Measurements from ENCODE around the gene RASAL2. TPM values are rescaled to one million over a fixed set of nuclear protein-coding genes. Genes with fewer than 3 reads are reported as not detected.
A peak's percentile ranks its signal among the peaks of the same experiment; 100 is the strongest.

RASAL2 gene
- total and polyA plus RNA-seq, 10 donors: 0.42 to 24.4 (median 14.6) TPM

GRCh38 chr1:178527117-178527516 is 433.2 kb downstream of the RASAL2 start:
- intact Hi-C loops (cut with DNase I; ENCODE audit: low total_unique reads): loop anchor here (5.0 kb wide), 1 partner anchor 475 kb away; no protein-coding TSS in a partner anchor
- no peak for TF ChIP-seq POLR2AphosphoS5 (IDR thresholded peaks at IDR 0.05)
- TF ChIP-seq POLR2A (IDR thresholded peaks at IDR 0.05): no peak
- TF ChIP-seq CTCF (IDR thresholded peaks at IDR 0.05 in 8 of 11, conservative IDR thresholded peaks at IDR 0.05 in 3 of 11): no peak
- Histone ChIP-seq H3K27ac (no peak overlapping the region), H3K27me3 (replicated peaks in 1 of 7) (peaks cover 0 to 5% (median 0%) of the 10 kb centered on the region in 7 donors), H3K4me3 (no peak overlapping the region), H3K4me1 (peaks cover 0 to 5% (median 3%) of the 10 kb centered on the region in 6 donors), H3K36me3 (no peaks in the 10 kb centered on the region), H3K9me3 (no peaks in the 10 kb centered on the region)
- DNase-seq: peak; percentile 19
- 76 to 94% (median 86%) methylated on average over 4 of the region's 4 CpGs for WGBS, 5 donors

- Histone ChIP-seq H3K9me3 (no peaks in the 10 kb centered on the region), H3K36me3 (no peaks in the 10 kb centered on the region), H3K27ac (no peak overlapping the region), H3K4me3 (no peak overlapping the region), H3K27me3 (replicated peaks in 1 of 7) (peaks cover 0 to 5% (median 0%) of the 10 kb centered on the region in 7 donors), H3K4me1 (peaks cover 0 to 10% (median 8%) of the 10 kb centered on the region in 6 donors)
- WGBS, 5 donors: 74 to 84% (median 79%) methylated on average over 10 of the region's 10 CpGs
- intact Hi-C loops (cut with DNase I; ENCODE audit: low total_unique reads): loop anchor here (5.0 kb wide), 1 partner anchor 474 kb away; no protein-coding TSS in a partner anchor
- peak; percentile 58 for DNase-seq
- TF ChIP-seq POLR2AphosphoS5 (IDR thresholded peaks at IDR 0.05) (peak in 1 of 3 donors; percentile 29), POLR2A (IDR thresholded peaks at IDR 0.05) (no peak)
Measured at GRCh38 chr1:178528228-178528952, 434.5 kb downstream of the RASAL2 start.

GRCh38 chr1:178528953-178529335 is 435.0 kb downstream of the RASAL2 start:
- H3K27me3 ChIP-seq (replicated peaks in 1 of 7): peaks cover 0 to 5% (median 0%) of the 10 kb centered on the region in 7 donors
- no peaks in the 10 kb centered on the region for H3K36me3 ChIP-seq
- DNase-seq: no peak
- H3K4me3 ChIP-seq: no peak overlapping the region
- H3K27ac ChIP-seq: no peak overlapping the region
- H3K9me3 ChIP-seq: no peaks in the 10 kb centered on the region
- H3K4me1 ChIP-seq: peaks cover 0 to 10% (median 8%) of the 10 kb centered on the region in 6 donors
- TF ChIP-seq POLR2AphosphoS5 (IDR thresholded peaks at IDR 0.05) (no peak), CTCF (IDR thresholded peaks at IDR 0.05 in 8 of 11, conservative IDR thresholded peaks at IDR 0.05 in 3 of 11) (no peak), POLR2A (IDR thresholded peaks at IDR 0.05) (no peak)
- WGBS, 5 donors: 79 to 93% (median 88%) methylated on average over 4 of the region's 4 CpGs
- intact Hi-C loops (cut with DNase I; ENCODE audit: low total_unique reads): loop anchor here (5.0 kb wide), 1 partner anchor 473 kb away; no protein-coding TSS in a partner anchor

GRCh38 chr1:178529364-178530036 is 435.6 kb downstream of the RASAL2 start:
- H3K27ac ChIP-seq: no peak overlapping the region
- no peaks in the 10 kb centered on the region for H3K9me3 ChIP-seq
- H3K4me1 ChIP-seq: peaks cover 0 to 10% (median 8%) of the 10 kb centered on the region in 6 donors
- H3K36me3 ChIP-seq: no peaks in the 10 kb centered on the region
- intact Hi-C loops (cut with DNase I; ENCODE audit: low total_unique reads): loop anchor here (5.0 to 10.0 kb wide), 2 partner anchors 473 to 845 kb away; no protein-coding TSS in a partner anchor
- H3K4me3 ChIP-seq: no peak overlapping the region
- H3K27me3 ChIP-seq (replicated peaks in 1 of 7): peaks cover 0 to 5% (median 0%) of the 10 kb centered on the region in 7 donors
- peak; percentile 22 for DNase-seq
- WGBS, 5 donors: 84 to 94% (median 90%) methylated on average over 5 to 8 of the region's 8 CpGs
- no peak for TF ChIP-seq POLR2A (IDR thresholded peaks at IDR 0.05)
- TF ChIP-seq POLR2AphosphoS5 (IDR thresholded peaks at IDR 0.05): no peak
- TF ChIP-seq CTCF (IDR thresholded peaks at IDR 0.05 in 8 of 11, conservative IDR thresholded peaks at IDR 0.05 in 3 of 11): no peak

Measured in spleen (tissue), 11 donors.